HCT116 (cell line): ENCODE results near the gene USP3. TPM values are rescaled to one million over a fixed set of nuclear protein-coding genes. Genes with fewer than 3 reads are reported as not detected.

Source experiments
- ATAC-seq: fragments of 200-7000 bp; cut with Tn5 transposase; 2 replicates; pipeline ENCODE4 v1.9.1; 2020; ENCODE audit warnings: mild to moderate bottlenecking, moderate library complexity
- BruUV-seq: library from RNA; stranded (reverse); fragments of 400-500 nt; replicated peaks from 2 replicates; lab custom pipeline; 2021; lab: Mats Ljungman, UMichigan
- CTCF ChIA-PET: fragments of 300-600 bp; sonication (Branson Sonifier 250); formaldehyde crosslinking; loops from one replicate; lab custom pipeline; 2021; ENCODE audit warnings: antibody characterized with exemption; lab: Charles Lee
- POLR2A ChIA-PET: fragments of 300-600, 350-600 bp; sonication (Branson Sonifier 250); formaldehyde crosslinking; loops from one replicate; lab custom pipeline; 2021; ENCODE audit warnings: antibody characterized with exemption; lab: Charles Lee
- RAD21 ChIA-PET, 2 experiments: fragments of 300-600 bp; sonication (Branson Sonifier 250); formaldehyde crosslinking; loops; one replicate each; lab custom pipeline; 2023; ENCODE audit warnings: low total read pairs in 2 of 2; ENCODE audit not compliant: uncharacterized antibody in 2 of 2, unreplicated experiment in 2 of 2, low non-redundant PET in 1 of 2; lab: Charles Lee
- DNase-seq: peaks from one replicate; pipeline ENCODE4 v3.0.0-alpha.2; 2010; ENCODE audit warnings: low read depth, low spot score
- H2AFZ ChIP-seq: fragments of 200-600 bp; shearing (Covaris generic), sonication (generic); 2 replicates; pipeline ENCODE4 v1.6.1; 2017; ENCODE audit warnings: low read depth, mixed run types, mixed read lengths, antibody characterized with exemption, low read length; ENCODE audit not compliant: poor library complexity, severe bottlenecking
- H3K27ac ChIP-seq: 2 replicates; pipeline ENCODE4 v1.5.1; 2012; ENCODE audit warnings: low read depth, low read length
- H3K27me3 ChIP-seq: fragments of 200-600 bp; sonication (generic); 2 replicates; pipeline ENCODE4 v1.6.1; 2016; ENCODE audit warnings: mixed run types, low read length, mixed read lengths; ENCODE audit not compliant: insufficient read depth
- H3K36me3 ChIP-seq, 2 experiments: fragments of 200-500 bp in 1 of 2; fragments of 200-600 bp in 1 of 2; sonication (Bioruptor generic) in 1 of 2; sonication (generic) in 1 of 2; 2 replicates each; pipeline versions ENCODE4 v1.5.1 to v1.6.1; 2014 to 2016; ENCODE audit warnings: low read length in 2 of 2, inconsistent platforms in 1 of 2, mixed read lengths in 1 of 2, mixed run types in 1 of 2; ENCODE audit not compliant: insufficient read depth in 2 of 2, control insufficient read depth in 1 of 2
- H3K4me1 ChIP-seq, 2 experiments: fragments of 200-600 bp in 1 of 2; sonication (generic) in 1 of 2; 2 replicates each; pipeline versions ENCODE4 v1.5.1 to v1.6.1; 2012 to 2017; ENCODE audit warnings: low read length in 2 of 2, inconsistent platforms in 1 of 2, mild to moderate bottlenecking in 1 of 2, mixed read lengths in 1 of 2, mixed run types in 1 of 2, moderate library complexity in 1 of 2; ENCODE audit not compliant: insufficient read depth in 2 of 2, control insufficient read depth in 1 of 2
- H3K4me2 ChIP-seq: fragments of 200-600 bp; sonication (generic); 2 replicates; pipeline ENCODE4 v1.6.1; 2017; ENCODE audit warnings: mixed run types, low read length, mixed read lengths
- H3K4me3 ChIP-seq, 2 experiments: fragments of 200-600 bp in 1 of 2; sonication (generic) in 1 of 2; replicated peaks in 1 of 2; 2 replicates each; pipeline ENCODE4 v1.5.1; 2011 to 2016; ENCODE audit warnings: low read length in 2 of 2, control low read depth in 1 of 2, low read depth in 1 of 2, mild to moderate bottlenecking in 1 of 2, mixed read lengths in 1 of 2, mixed run types in 1 of 2
- H3K79me2 ChIP-seq: fragments of 200-600 bp; sonication (generic); 2 replicates; pipeline ENCODE4 v1.6.1; 2017; ENCODE audit warnings: mild to moderate bottlenecking, mixed run types, low read length, moderate library complexity, mixed read lengths; ENCODE audit not compliant: insufficient read depth
- H3K9ac ChIP-seq: fragments of 200-600 bp; sonication (generic); 2 replicates; pipeline ENCODE4 v1.6.1; 2016; ENCODE audit warnings: low read length, mixed read lengths
- H3K9me2 ChIP-seq: fragments of 200-600 bp; sonication (generic), shearing (Covaris generic); 2 replicates; pipeline ENCODE4 v1.6.1; 2017; ENCODE audit warnings: mixed run types, mild to moderate bottlenecking, moderate library complexity; ENCODE audit not compliant: insufficient read depth
- H3K9me3 ChIP-seq, 2 experiments: fragments of 200-500 bp in 1 of 2; fragments of 200-600 bp in 1 of 2; sonication (Bioruptor generic) in 1 of 2; sonication (generic) in 1 of 2; 2 replicates each; pipeline ENCODE4 v1.6.1; 2014 to 2017; ENCODE audit warnings: low read length in 2 of 2, mixed read lengths in 2 of 2, inconsistent platforms in 1 of 2, low read depth in 1 of 2, mild to moderate bottlenecking in 1 of 2, mixed run types in 1 of 2, moderate library complexity in 1 of 2; ENCODE audit not compliant: control insufficient read depth in 1 of 2, insufficient read depth in 1 of 2
- H4K20me1 ChIP-seq: fragments of 200-600 bp; sonication (generic), shearing (Covaris generic); 2 replicates; pipeline ENCODE4 v1.6.1; 2017; ENCODE audit warnings: mixed run types, mild to moderate bottlenecking, moderate library complexity; ENCODE audit not compliant: insufficient read depth
- CTCF ChIP-seq, 3 experiments: fragments of 200-600 bp in 1 of 3; sonication (generic) in 1 of 3; IDR thresholded peaks in 2 of 3; conservative IDR thresholded peaks in 1 of 3; 2 replicates each; pipeline ENCODE4 v1.5.1; 2012 to 2017; ENCODE audit warnings: low read depth in 2 of 3, low read length in 2 of 3, antibody characterized with exemption in 1 of 3, borderline replicate concordance in 1 of 3, control low read depth in 1 of 3, mild to moderate bottlenecking in 1 of 3, mixed read lengths in 1 of 3, mixed run types in 1 of 3, moderate library complexity in 1 of 3; ENCODE audit not compliant: insufficient read depth in 1 of 3
- ELF1 ChIP-seq: IDR thresholded peaks from 2 replicates; pipeline ENCODE4 v1.6.1; 2012; ENCODE audit warnings: low read depth, borderline replicate concordance
- FOSL1 ChIP-seq: IDR thresholded peaks from 2 replicates; pipeline ENCODE4 v1.6.1; 2012; ENCODE audit warnings: low read depth
- MAX ChIP-seq: IDR thresholded peaks from 2 replicates; pipeline ENCODE4 v1.6.1; 2012
- RAD21 ChIP-seq: IDR thresholded peaks from 2 replicates; pipeline ENCODE4 v1.6.1; 2012; ENCODE audit warnings: low read depth, mild to moderate bottlenecking
- SIN3A ChIP-seq: IDR thresholded peaks from 2 replicates; pipeline ENCODE4 v1.6.1; 2012; ENCODE audit warnings: low read depth
- SRF ChIP-seq: IDR thresholded peaks from 2 replicates; pipeline ENCODE4 v1.6.1; 2012; ENCODE audit warnings: low read depth
- ZFX ChIP-seq: fragments of 450-650 bp; IDR thresholded peaks from 2 replicates; pipeline ENCODE4 v1.6.1; 2017
- ZNF274 ChIP-seq: fragments of 200-500 bp; sonication (Bioruptor generic); IDR thresholded peaks from 2 replicates; pipeline ENCODE4 v1.6.1; 2014; ENCODE audit warnings: mild to moderate bottlenecking, low read depth, low read length, inconsistent platforms
- intact Hi-C: fragments of 100-400 bp; cut with micrococcal nuclease; formaldehyde crosslinking; loops from 2 replicates; pipeline ENCODE4 v1.10.0; 2022
- total RNA-seq: library from RNA; stranded (reverse); gene quantifications from one replicate; pipeline ENCODE4 v1.2.1, GENCODE V29; 2021; ENCODE audit not compliant: unreplicated experiment

USP3 gene
- total RNA-seq, 1 experiment from 2014 or later: 61.6 TPM

GRCh38 chr15:63573533-63573932, 69.1 kb downstream of the USP3 start:
- BruUV-seq: no TSS peak
- Histone ChIP-seq H3K27ac (no peak overlapping the region), H3K4me2 (no peak overlapping the region), H3K9me2 (no peaks in the 10 kb centered on the region), H3K36me3 (peaks cover 22 to 29% of the 10 kb centered on the region in 2 experiments), H2AFZ (no peak overlapping the region), H3K79me2 (no peaks in the 10 kb centered on the region), H3K9me3 (no peaks in the 10 kb centered on the region), H4K20me1 (no peaks in the 10 kb centered on the region; the same call in 1 of the 2 replicates), H3K4me3 (no peak overlapping the region), H3K27me3 (no peaks in the 10 kb centered on the region), H3K4me1 (no peaks in the 10 kb centered on the region), H3K9ac (no peak overlapping the region)
- ATAC-seq (no peak), DNase-seq (no peak)
- ChIA-PET RAD21 (no interaction called here), POLR2A (no interaction called here), CTCF (no interaction called here)
- intact Hi-C loops: no loop called here
- TF ChIP-seq SRF: no peak
- no peak for TF ChIP-seq FOSL1
- no peak for TF ChIP-seq RAD21
- TF ChIP-seq SIN3A: no peak
- TF ChIP-seq ZFX: no peak

GRCh38 chr15:63575312-63575711, 70.9 kb downstream of the USP3 start:
- Histone ChIP-seq H3K36me3 (peaks cover 17 to 26% of the 10 kb centered on the region in 2 experiments), H3K4me1 (no peaks in the 10 kb centered on the region), H3K9me2 (no peaks in the 10 kb centered on the region), H3K9me3 (no peaks in the 10 kb centered on the region), H3K27ac (no peak overlapping the region), H3K4me3 (no peak overlapping the region), H3K4me2 (no peak overlapping the region), H2AFZ (no peak overlapping the region), H4K20me1 (no peaks in the 10 kb centered on the region; the same call in 1 of the 2 replicates), H3K27me3 (no peaks in the 10 kb centered on the region), H3K79me2 (no peaks in the 10 kb centered on the region), H3K9ac (no peak overlapping the region)
- ChIA-PET POLR2A (no interaction called here), RAD21 (no interaction called here), CTCF (interaction anchor here (1.1 to 1.2 kb wide), 2 partner anchors 35 to 109 kb away, joined by 3 to 4 read pairs; no protein-coding TSS in a partner anchor)
- no TSS peak for BruUV-seq
- intact Hi-C loops: no loop called here
- ATAC-seq (no peak), DNase-seq (no peak)
- no peak for TF ChIP-seq ELF1
- no peak for TF ChIP-seq CTCF (IDR thresholded peaks at IDR 0.05 in 2 of 3, conservative IDR thresholded peaks at IDR 0.05 in 1 of 3; ENCODE audit: borderline replicate concordance in 1 of 3, insufficient read depth in 1 of 3, low read depth in 2 of 3, low read length in 2 of 3)
- TF ChIP-seq ZNF274: no peak
- no peak for TF ChIP-seq SIN3A
- no peak for TF ChIP-seq MAX
- no peak for TF ChIP-seq RAD21
